GM21619 (cell line): ENCODE measurements around the gene EXOG.
A peak's percentile ranks its signal among the peaks of the same experiment; 100 is the strongest.

Experiments
- ATAC-seq: cut with Tn5 transposase; IDR thresholded peaks from one replicate; pipeline ENCODE4 v1.9.1; 2021; ENCODE audit not compliant: unreplicated experiment

The EXOG gene

DNA sequence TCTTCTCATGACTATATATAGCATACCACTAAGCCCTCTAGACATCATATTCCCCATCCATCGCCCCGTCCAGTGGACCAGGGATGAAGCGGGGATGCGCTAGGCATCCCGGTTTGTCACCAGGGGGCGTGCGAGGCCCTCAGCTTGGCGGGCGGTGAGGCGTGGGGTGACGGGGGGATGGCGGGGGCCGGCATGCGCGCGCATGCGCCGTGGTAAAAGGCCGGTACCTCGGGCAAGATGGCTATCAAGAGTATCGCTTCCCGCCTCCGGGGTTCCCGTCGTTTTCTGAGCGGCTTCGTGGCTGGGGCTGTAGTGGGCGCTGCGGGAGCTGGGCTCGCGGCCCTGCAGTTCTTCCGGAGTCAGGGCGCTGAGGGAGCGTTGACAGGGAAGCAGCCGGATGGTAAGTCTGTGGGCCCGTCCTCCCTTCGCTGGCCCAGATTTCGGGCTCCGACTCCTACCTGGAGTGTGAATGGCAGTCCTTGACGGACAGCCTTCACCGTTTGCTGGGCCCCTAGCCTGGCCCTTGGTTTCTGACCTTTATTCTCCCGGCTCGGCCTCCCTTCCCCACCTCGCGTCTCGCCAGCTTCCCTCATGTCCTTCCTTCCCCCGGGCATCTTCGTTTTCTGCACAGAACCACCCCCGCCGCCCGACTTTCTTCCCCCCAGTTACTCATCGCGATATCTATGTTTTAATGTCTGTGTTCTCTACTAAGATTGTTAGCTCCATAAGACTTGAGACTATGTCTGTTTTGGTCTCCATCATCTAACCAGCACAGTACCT, at the start of gene EXOG:
Gene EXOG, plus strand, starts transcription at position 210 of the 780 bp plus-strand sequence. Its CDS starts 28 bp downstream, at position 238.
- ATAC-seq, result peak; percentile 88

DNA sequence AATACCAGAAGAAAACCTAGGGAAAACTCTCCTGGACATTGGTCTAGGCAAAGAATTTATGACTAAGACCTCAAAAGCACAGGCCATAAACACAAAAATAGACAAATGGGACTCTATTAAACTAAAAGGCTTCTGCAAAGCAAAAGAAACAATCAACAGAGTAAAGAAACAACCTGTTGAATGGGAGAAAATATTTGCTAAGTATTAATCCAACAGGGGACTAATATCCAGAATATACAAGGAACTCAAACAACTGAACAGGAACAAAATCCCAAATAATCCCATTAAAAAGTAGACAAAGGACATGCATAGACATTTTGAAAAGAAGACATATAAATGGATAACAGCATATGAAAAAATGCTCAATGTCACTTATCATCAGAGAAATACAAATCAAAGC, 49.3 kb upstream of the EXOG start:
- ATAC-seq, result no peak

DNA sequence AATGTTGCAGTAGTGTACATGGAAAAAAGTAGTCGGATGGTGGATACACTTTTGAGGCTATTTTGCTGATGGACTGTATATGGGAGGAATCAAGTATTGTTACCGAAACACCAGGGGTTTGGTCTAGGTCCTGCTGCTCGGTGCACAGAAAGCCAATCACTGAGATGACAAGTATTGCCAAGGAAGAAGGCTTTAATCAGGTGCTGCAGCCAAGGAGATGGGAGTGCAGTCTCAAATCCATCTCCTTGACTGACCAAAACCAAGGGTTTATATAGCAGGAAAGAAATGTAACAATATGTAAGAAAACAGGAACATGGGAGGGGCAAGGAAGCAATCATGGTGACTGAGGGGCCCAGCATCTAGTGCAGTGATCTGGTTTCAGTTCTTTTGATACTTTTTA, 45.3 kb upstream of the EXOG start:
- ATAC-seq, result no peak

DNA sequence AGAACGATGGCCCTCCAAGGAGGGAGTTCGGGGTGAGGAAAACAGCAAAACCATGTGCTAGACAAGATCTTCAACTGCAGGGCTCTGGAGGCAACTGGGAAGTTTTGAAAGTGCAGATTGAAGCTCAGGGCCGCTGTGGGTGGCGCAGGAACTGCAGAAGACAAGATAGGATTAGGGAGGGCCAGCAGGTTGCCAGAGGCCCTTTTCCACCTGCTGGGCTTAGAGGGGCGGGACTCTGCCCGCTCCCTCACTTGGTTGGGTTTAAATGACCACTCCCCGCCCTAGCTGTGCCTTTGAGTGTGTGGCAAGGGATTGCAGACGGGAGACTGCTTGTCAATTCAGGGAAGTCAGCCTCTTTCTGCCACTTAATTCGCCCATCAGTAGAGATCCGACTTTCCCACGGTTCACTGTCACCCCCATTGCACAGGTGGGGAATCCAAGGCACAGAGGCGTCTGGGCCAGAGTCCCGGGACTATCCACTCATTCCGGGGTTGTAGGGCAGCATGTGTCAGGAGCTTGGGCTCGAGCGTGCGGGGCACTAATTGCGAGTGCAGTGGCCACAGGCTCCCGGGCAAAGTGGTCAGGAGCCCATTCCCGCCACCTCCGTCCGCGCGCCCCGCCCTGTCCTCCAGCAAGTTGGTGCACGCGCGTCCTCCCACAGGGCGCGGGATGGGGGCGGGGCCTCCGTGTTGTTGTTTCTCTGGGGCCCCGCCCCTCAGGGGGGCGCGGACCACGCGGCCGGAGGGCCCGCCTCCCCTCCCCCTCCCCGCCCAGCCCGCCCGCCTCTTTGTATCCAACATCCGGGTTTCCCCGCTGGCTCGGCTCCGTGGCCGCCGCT, 42.8 kb upstream of the EXOG start, which contains the start of gene ACVR2B:
Gene ACVR2B, plus strand, starts transcription at position 816 of the 838 bp plus-strand sequence. CDS start 433 bp downstream, outside the sequence.
- ATAC-seq, result peak; percentile 52

GRCh38 chr3:38453913-38454177, 42.3 kb upstream of the EXOG start:
- ATAC-seq, result no peak

- ATAC-seq, result peak; percentile 22
These were observed 41.8 kb upstream of the EXOG start for GRCh38 chr3:38454178-38454883.

DNA sequence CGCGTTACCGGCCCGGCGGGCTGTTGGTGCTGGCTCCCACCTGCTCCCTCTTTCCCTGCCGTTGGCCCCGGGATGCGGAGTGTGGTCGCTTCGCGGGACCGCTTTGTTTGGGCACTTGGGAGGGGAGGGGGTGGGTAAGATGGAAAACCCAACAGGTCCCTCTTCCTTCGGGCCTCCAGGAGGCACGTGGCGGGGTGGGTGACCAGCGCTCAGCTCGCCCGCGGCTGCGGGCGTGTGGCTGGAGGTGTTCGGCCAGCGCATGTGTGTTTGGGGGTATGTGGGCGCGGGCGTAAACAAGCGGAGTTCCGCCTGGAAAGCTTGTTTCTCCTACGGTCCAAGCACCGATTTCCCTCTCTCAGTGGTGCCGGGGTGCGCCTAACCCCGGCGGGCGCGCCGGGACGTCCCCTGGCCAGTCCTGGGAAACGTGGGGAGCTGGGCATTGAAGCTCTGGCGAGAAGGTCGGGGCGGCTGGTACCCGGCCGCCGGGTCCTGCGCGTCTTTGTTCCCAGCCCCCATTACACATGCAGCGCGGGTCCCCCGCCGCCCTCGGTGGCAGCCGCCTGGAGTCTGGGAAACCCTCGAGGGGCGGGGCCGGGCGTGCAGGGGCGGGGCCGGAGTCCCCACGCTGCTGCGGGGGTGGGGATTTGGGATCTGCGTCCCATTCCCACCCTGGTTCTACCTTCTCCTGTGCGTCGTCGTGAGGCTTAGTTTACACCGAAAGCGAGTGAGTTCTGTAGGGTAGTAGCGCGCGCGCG, 41.1 kb upstream of the EXOG start:
- peak; percentile 37 for ATAC-seq

DNA sequence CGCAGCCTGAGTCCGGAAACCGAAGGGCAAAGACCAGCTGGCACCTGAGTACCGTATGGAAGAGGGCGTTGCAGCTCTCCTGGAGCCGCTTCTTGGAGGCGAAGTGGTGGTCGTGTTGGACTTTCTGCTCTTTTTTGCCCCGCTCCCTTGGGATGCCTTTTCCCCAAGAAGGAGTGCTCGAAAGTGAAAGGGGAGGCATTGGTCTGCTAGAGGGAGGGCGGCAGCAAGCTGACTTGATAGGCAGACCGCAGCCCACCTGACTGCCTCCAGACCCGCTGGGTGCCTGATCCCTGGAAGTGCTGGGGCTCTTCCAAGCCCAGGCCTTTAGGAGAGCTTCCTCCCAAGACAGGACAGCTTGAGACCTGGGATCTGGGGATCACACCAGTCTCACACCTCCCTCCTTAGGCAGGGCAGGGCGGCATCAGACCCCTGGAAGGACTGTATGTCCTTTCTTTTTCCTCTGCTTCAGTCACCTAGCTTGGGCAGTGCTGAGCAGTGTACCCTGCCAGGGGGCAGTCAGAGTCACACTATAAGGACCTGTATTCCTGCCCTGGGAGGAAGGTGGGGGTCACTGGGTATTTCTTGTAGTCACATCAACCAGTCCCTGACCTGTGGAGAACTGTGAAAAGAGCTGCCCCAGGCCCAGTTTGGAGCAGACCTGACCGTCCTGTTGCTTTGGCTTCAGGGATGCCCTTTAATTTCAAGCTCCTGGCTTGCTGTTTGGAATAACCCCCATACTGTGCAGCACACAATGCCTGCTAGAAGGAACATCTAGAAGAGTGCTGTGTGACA, 40.3 kb upstream of the EXOG start:
- ATAC-seq, result peak; percentile 18

GRCh38 chr3:38457111-38458003, 38.8 kb upstream of the EXOG start:
- no peak for ATAC-seq

- ATAC-seq, result no peak
These were observed 37.2 kb upstream of the EXOG start for GRCh38 chr3:38458796-38459498.

DNA sequence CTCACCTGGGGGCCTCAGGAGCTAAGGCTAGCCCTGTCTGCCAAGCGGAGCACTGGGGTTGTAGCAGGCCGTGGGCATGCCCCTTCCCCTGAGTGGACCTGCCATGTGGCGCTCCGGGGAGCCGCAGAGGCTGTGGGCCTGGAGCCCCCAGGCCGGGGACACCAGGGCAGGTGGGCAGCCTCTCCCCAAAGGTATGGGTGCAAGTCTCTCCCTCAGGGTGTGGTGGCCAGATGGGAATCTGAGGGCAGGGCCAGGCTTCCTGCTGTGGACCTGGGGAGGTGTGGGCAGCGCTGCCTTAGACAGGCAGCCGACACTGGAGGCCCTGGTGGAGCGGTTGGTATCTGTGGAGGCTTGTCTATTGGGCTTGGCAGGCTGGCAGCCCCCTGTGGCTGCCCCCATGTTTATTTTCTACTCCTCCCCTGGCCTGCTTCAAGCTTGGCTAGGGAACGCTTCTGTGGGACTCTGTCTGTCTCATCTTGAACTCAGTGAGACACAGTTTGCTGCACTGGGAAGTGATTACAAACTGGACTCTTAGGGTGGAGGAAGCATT, 36.6 kb upstream of the EXOG start:
- no peak for ATAC-seq

- no peak for ATAC-seq
These were observed 35.5 kb upstream of the EXOG start for GRCh38 chr3:38460377-38461270.

- no peak for ATAC-seq
These were observed 30.5 kb upstream of the EXOG start for GRCh38 chr3:38465588-38466154.

DNA sequence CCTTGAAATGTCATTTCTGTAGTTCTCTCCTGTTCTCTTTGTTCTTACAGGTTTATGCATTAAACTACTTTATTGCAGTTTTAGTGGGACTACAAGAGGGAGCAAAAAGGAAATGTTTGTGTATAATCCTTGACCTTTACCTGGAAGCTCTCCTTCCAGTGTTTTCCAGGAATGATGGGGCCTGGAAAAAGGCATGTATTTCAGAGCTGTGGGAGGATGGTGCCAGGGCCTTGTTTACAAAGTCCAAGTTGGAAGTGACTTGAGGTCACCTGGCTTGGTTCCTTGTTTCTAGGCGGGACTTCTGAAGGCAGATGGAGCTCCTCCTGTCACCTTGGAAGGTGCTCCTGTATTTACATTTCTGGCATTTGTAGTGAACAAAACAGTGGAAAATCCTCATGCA, 27.4 kb upstream of the EXOG start:
- ATAC-seq, result no peak

DNA sequence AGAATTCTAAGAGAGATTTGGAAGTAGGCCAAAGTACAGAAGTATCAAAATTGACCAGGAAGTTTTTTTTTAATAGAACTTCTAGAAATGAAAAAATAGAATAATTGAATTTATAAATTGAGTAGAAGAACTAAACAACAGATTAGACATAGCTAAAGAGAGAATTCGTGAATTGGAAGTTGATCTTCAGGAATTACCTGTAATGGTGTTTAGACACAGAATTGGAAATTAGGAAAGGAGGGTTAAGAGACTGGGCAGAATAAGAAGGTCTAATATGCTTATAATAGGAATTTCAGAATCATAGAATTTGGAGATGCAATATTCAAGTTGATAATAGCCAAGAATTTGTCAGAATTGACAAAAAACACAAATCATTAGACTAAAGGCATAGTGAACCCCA, 26.3 kb upstream of the EXOG start:
- ATAC-seq, result no peak

GRCh38 chr3:38471260-38471857, 24.8 kb upstream of the EXOG start:
- no peak for ATAC-seq
